DND-41 (cell line): ENCODE results near the gene NPBWR2.

Source experiments
- EZH2 ChIP-seq: IDR thresholded peaks from 3 replicates; pipeline ENCODE4 v1.6.1; 2012; ENCODE audit warnings: borderline replicate concordance, low read depth, mild to moderate bottlenecking, moderate library complexity, low read length, inconsistent platforms; ENCODE audit not compliant: severe bottlenecking
- TF ChIP-seq, protein P1 (sequence below): IDR thresholded peaks from 2 replicates; pipeline ENCODE4 v1.5.1; 2012; ENCODE audit warnings: borderline replicate concordance, low read length, moderate library complexity, mild to moderate bottlenecking; ENCODE audit not compliant: poor library complexity, severe bottlenecking; ENCODE audit errors: extremely low read depth

DNA sequence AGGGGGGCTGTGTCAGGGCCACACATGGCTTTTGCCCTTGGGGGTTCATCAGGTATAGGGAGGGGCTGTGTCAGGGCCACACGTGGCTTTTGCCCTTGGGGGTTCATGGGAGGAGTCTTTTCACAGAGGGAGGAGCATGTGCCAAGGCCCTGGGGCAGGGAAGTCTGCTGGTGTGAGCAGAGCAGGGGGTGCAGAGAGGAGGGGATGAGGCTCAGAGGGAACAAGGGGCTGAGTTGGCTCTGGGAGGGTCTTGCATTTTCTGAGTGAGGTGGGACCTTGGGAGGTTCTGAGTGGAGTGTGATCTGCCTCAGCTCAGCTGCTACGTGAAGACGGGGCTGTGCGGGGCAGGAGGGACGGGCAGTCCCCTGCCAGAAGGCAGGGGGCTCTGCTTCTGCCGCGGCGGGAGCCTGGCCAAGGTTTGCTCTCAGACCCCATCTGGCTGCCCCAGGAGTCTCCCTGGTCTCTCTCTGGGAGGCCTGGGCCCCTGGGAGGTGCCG lies 51.9 kb downstream of the NPBWR2 start:
- TF ChIP-seq EZH2: no peak
- TF ChIP-seq, protein P1, sequence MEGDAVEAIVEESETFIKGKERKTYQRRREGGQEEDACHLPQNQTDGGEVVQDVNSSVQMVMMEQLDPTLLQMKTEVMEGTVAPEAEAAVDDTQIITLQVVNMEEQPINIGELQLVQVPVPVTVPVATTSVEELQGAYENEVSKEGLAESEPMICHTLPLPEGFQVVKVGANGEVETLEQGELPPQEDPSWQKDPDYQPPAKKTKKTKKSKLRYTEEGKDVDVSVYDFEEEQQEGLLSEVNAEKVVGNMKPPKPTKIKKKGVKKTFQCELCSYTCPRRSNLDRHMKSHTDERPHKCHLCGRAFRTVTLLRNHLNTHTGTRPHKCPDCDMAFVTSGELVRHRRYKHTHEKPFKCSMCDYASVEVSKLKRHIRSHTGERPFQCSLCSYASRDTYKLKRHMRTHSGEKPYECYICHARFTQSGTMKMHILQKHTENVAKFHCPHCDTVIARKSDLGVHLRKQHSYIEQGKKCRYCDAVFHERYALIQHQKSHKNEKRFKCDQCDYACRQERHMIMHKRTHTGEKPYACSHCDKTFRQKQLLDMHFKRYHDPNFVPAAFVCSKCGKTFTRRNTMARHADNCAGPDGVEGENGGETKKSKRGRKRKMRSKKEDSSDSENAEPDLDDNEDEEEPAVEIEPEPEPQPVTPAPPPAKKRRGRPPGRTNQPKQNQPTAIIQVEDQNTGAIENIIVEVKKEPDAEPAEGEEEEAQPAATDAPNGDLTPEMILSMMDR: no peak
